PC-3 (cell line): ENCODE results near the gene TAL2. TPM values are rescaled to one million over a fixed set of nuclear protein-coding genes. Genes with fewer than 3 reads are reported as not detected.
A peak's percentile ranks its signal among the peaks of the same experiment; 100 is the strongest.

Source experiments
- ATAC-seq: fragments of 200-7000 bp; cut with Tn5 transposase; 2 replicates; pipeline ENCODE4 v1.9.1; 2020; ENCODE audit warnings: mild to moderate bottlenecking, moderate library complexity
- BruUV-seq: library from RNA; stranded (reverse); fragments of 400-500 nt; replicated peaks from 2 replicates; lab custom pipeline; 2021; lab: Mats Ljungman, UMichigan
- CTCF ChIA-PET: fragments of 300-600 bp; sonication (Branson Sonifier 250); formaldehyde crosslinking; loops from one replicate; lab custom pipeline; 2022; ENCODE audit warnings: antibody characterized with exemption; lab: Charles Lee
- POLR2A ChIA-PET: fragments of 300-600 bp; sonication (Branson Sonifier 250); formaldehyde crosslinking; loops from one replicate; lab custom pipeline; 2022; ENCODE audit warnings: antibody characterized with exemption; ENCODE audit not compliant: unreplicated experiment; lab: Charles Lee
- DNase-seq: peaks from one replicate; pipeline ENCODE4 v3.0.0-alpha.2; 2015
- H2AFZ ChIP-seq: fragments of 300-600 bp; sonication (generic); 2 replicates; pipeline ENCODE4 v1.6.0; 2016; ENCODE audit warnings: antibody characterized with exemption, low read length
- H3F3A ChIP-seq: fragments of 300-600 bp; sonication (generic); one replicate; pipeline ENCODE4 v1.6.0; 2017; ENCODE audit warnings: antibody characterized with exemption, low read length, control low read depth, mild to moderate bottlenecking; ENCODE audit not compliant: unreplicated experiment
- H3K27ac ChIP-seq: fragments of 300-600 bp; sonication (generic); 2 replicates; pipeline ENCODE4 v1.5.1; 2016; ENCODE audit warnings: mild to moderate bottlenecking, low read length
- H3K27me3 ChIP-seq: fragments of 300-600 bp; sonication (generic); 2 replicates; pipeline ENCODE4 v1.6.1; 2016; ENCODE audit warnings: low read length, mixed read lengths
- H3K36me3 ChIP-seq: fragments of 300-600 bp; sonication (generic); 2 replicates; pipeline ENCODE4 v1.6.1; 2016; ENCODE audit warnings: low read depth, mixed run types, low read length, mixed read lengths
- H3K4me1 ChIP-seq: fragments of 300-600 bp; sonication (generic); 2 replicates; pipeline ENCODE4 v1.5.1; 2016; ENCODE audit warnings: low read length; ENCODE audit not compliant: insufficient read depth
- H3K4me2 ChIP-seq: fragments of 300-600 bp; sonication (generic); 2 replicates; pipeline ENCODE4 v1.6.0; 2016; ENCODE audit warnings: low read length
- H3K4me3 ChIP-seq: fragments of 300-600 bp; sonication (generic); 2 replicates; pipeline ENCODE4 v1.5.1; 2016; ENCODE audit warnings: mild to moderate bottlenecking, low read length, mixed read lengths
- H3K79me2 ChIP-seq: fragments of 300-600 bp; sonication (generic); 2 replicates; pipeline ENCODE4 v1.6.1; 2017; ENCODE audit warnings: low read length, mixed read lengths
- H3K9ac ChIP-seq: fragments of 300-600 bp; sonication (generic); 2 replicates; pipeline ENCODE4 v1.6.0; 2016; ENCODE audit warnings: mild to moderate bottlenecking, low read length
- H3K9me2 ChIP-seq: fragments of 300-600 bp; sonication (generic); replicated peaks from 2 replicates; pipeline ENCODE4 v1.6.1; 2016; ENCODE audit warnings: mixed run types, low read length, mixed read lengths
- H3K9me3 ChIP-seq: fragments of 300-600 bp; sonication (generic); 2 replicates; pipeline ENCODE4 v1.6.1; 2016; ENCODE audit warnings: low read length, mixed read lengths
- H4K20me1 ChIP-seq: fragments of 300-600 bp; sonication (generic); 2 replicates; pipeline ENCODE4 v1.6.1; 2016; ENCODE audit warnings: low read length, mixed read lengths
- EZH2 ChIP-seq: fragments of 300-600 bp; sonication (generic); IDR thresholded peaks from one replicate; pipeline ENCODE4 v1.6.1; 2017; ENCODE audit warnings: antibody characterized with exemption, mild to moderate bottlenecking, low read length; ENCODE audit not compliant: unreplicated experiment
- EZH2phosphoT487 ChIP-seq: fragments of 300-600 bp; sonication (generic); IDR thresholded peaks from 2 replicates; pipeline ENCODE4 v1.6.1; 2018; ENCODE audit warnings: mild to moderate bottlenecking, antibody characterized with exemption, low read length, borderline replicate concordance
- intact Hi-C: fragments of 100-400 bp; cut with micrococcal nuclease; formaldehyde crosslinking; loops from 2 replicates; pipeline ENCODE4 v1.9.0; 2023
- total RNA-seq: library from RNA; depleted of rRNA; stranded (reverse); fragments of >200 nt; gene quantifications from 2 replicates; pipeline ENCODE4 v1.2.3, GENCODE V29; 2014
- TF ChIP-seq, protein P1 (sequence below): fragments of 300-600 bp; sonication (generic); conservative IDR thresholded peaks from 2 replicates; pipeline ENCODE4 v1.5.1; 2017; ENCODE audit warnings: antibody characterized with exemption, low read depth, mild to moderate bottlenecking, low read length

Gene TAL2
- total RNA-seq, 1 experiment from 2014 or later: not detected

DNA sequence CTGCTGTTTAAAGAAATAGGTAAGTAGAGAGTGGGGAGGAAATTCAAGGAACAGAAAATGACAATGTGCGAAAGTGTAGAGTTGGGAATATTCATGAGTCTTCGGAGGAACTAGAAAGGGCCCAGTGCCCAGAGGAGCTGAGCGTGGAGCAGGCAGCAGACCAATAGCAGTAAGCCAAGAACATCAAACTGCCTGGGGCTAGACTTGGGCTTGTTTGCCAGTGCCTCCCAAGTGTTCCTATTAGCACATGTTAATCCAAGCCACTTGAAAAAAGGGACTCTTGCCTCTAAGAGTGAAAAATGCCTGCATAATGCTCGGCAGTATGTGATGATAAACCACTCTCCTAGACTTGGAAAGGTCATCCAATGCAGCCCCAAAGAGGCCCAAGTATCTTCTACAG, 1.2 kb upstream of the TAL2 start:
- Histone ChIP-seq H3K4me3 (no peak overlapping the region), H2AFZ (no peak overlapping the region), H3K36me3 (no peaks in the 10 kb centered on the region), H3K4me1 (no peaks in the 10 kb centered on the region), H3K9me3 (no peaks in the 10 kb centered on the region), H3K9ac (no peak overlapping the region), H3K4me2 (no peak overlapping the region), H3K79me2 (no peaks in the 10 kb centered on the region), H3K27ac (no peak overlapping the region), H3F3A (no peaks in the 10 kb centered on the region), H3K27me3 (no peaks in the 10 kb centered on the region), H3K9me2 (no peaks in the 10 kb centered on the region), H4K20me1 (no peaks in the 10 kb centered on the region)
- DNase-seq (no peak), ATAC-seq (no peak)
- intact Hi-C loops: no loop called here
- no TSS peak for BruUV-seq
- ChIA-PET POLR2A (no interaction called here), CTCF (no interaction called here)
- TF ChIP-seq, protein P1, sequence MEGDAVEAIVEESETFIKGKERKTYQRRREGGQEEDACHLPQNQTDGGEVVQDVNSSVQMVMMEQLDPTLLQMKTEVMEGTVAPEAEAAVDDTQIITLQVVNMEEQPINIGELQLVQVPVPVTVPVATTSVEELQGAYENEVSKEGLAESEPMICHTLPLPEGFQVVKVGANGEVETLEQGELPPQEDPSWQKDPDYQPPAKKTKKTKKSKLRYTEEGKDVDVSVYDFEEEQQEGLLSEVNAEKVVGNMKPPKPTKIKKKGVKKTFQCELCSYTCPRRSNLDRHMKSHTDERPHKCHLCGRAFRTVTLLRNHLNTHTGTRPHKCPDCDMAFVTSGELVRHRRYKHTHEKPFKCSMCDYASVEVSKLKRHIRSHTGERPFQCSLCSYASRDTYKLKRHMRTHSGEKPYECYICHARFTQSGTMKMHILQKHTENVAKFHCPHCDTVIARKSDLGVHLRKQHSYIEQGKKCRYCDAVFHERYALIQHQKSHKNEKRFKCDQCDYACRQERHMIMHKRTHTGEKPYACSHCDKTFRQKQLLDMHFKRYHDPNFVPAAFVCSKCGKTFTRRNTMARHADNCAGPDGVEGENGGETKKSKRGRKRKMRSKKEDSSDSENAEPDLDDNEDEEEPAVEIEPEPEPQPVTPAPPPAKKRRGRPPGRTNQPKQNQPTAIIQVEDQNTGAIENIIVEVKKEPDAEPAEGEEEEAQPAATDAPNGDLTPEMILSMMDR: no peak
- no peak for TF ChIP-seq EZH2phosphoT487
- TF ChIP-seq EZH2: no peak

DNA sequence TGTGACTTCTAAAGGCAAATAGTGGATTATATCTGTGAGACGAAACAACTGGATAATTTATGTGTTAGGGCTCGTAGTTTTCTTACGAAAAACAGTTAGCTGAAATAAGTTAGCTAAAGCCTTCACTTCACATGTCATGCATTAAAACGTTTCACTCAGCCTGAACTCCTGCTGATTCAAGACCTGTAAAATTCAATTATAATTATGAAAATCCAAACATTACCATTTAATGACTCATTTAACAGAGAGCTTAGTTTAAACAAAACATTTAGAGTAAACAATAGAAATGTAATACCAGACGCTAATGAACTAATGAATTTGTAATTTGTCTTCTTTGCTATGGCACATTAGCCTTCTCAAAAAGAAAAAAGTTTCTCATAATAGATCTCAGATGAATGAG, 1.7 kb downstream of the TAL2 start:
- no peaks in the 10 kb centered on the region for H3K4me1 ChIP-seq
- H2AFZ ChIP-seq: no peak overlapping the region
- H3K4me3 ChIP-seq: no peak overlapping the region
- H3K4me2 ChIP-seq: no peak overlapping the region
- BruUV-seq: no TSS peak
- no peaks in the 10 kb centered on the region for H3F3A ChIP-seq
- no peaks in the 10 kb centered on the region for H3K9me3 ChIP-seq
- H3K9me2 ChIP-seq: no peaks in the 10 kb centered on the region
- POLR2A ChIA-PET: no interaction called here
- TF ChIP-seq, protein P1: no peak
- TF ChIP-seq EZH2: no peak
- no peak for TF ChIP-seq EZH2phosphoT487
- CTCF ChIA-PET: interaction anchor here (0.6 kb wide), 1 partner anchor 28 kb away, joined by 3 read pairs; no protein-coding TSS in a partner anchor
- DNase-seq (no peak), ATAC-seq (peak; percentile 37; the same call in 1 of the 2 replicates)
- intact Hi-C loops: no loop called here
- H3K36me3 ChIP-seq: no peaks in the 10 kb centered on the region
- no peaks in the 10 kb centered on the region for H3K27me3 ChIP-seq
- no peak overlapping the region for H3K9ac ChIP-seq
- H4K20me1 ChIP-seq: no peaks in the 10 kb centered on the region
- no peaks in the 10 kb centered on the region for H3K79me2 ChIP-seq
- H3K27ac ChIP-seq: no peak overlapping the region

DNA sequence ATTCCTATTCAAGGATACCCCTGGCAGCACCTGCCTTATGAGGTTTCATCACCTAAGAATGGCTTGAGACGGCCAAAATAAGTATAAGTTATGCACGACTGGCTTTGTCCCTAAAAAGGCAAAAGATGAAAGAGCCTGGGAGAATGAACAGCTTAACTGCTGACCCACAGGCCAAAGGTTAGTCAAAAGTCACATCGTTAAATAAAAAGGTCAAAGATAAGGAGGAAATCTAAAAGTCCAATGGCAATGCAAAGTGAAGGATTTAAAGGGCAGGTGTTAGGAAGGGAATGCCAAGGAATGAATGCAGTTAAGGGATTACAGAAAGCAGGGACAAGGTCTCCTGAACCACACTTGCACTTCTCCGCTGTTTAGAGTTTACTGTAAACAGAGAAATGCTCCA, 5.6 kb downstream of the TAL2 start:
- Histone ChIP-seq H3K9ac (no peak overlapping the region), H3K27me3 (no peaks in the 10 kb centered on the region), H2AFZ (no peak overlapping the region), H3K9me2 (no peaks in the 10 kb centered on the region), H3K9me3 (no peaks in the 10 kb centered on the region), H3K79me2 (no peaks in the 10 kb centered on the region), H3K36me3 (no peaks in the 10 kb centered on the region), H3K4me3 (no peak overlapping the region), H3K4me1 (no peaks in the 10 kb centered on the region), H4K20me1 (no peaks in the 10 kb centered on the region), H3K4me2 (no peak overlapping the region), H3F3A (no peaks in the 10 kb centered on the region), H3K27ac (no peak overlapping the region)
- intact Hi-C loops: no loop called here
- TF ChIP-seq, protein P1: no peak
- TF ChIP-seq EZH2phosphoT487 (no peak), EZH2 (no peak)
- ATAC-seq (no peak), DNase-seq (no peak)
- ChIA-PET CTCF (no interaction called here), POLR2A (no interaction called here)
- no TSS peak for BruUV-seq
